GM12878 (cell line): ENCODE data around the gene PPP1R3G. TPM values are rescaled to one million over a fixed set of nuclear protein-coding genes. Genes with fewer than 3 reads are reported as not detected.

Experiments
- ATAC-seq: fragments of 200-7000 bp; cut with Tn5 transposase; 3 replicates; pipeline ENCODE4 v1.9.1; 2020; ENCODE audit warnings: mild to moderate bottlenecking, moderate library complexity
- BruUV-seq: library from RNA; stranded (reverse); fragments of 400-500 nt; replicated peaks from 2 replicates; lab custom pipeline; 2021; lab: Mats Ljungman, UMichigan
- CTCF ChIA-PET: fragments of 300-600 bp; sonication (Branson Sonifier 250); formaldehyde crosslinking; extraction: SDS; loops from one replicate; lab custom pipeline; 2021; ENCODE audit warnings: inconsistent platforms; lab: Yijun Ruan, JAX
- POLR2A ChIA-PET: fragments of 350-600 bp; formaldehyde crosslinking; extraction: SDS; loops from one replicate; lab custom pipeline; 2021; ENCODE audit warnings: inconsistent platforms; lab: Charles Lee
- RAD21 ChIA-PET: fragments of 300-600 bp; sonication (Branson Sonifier 250); formaldehyde crosslinking; loops from one replicate; lab custom pipeline; 2023; ENCODE audit warnings: antibody characterized with exemption; ENCODE audit not compliant: unreplicated experiment; lab: Charles Lee
- SMC1A ChIA-PET: fragments of 300-600 bp; sonication (Branson Sonifier 250); formaldehyde crosslinking; loops from one replicate; lab custom pipeline; 2023; ENCODE audit not compliant: unreplicated experiment, uncharacterized antibody; lab: Charles Lee
- DNase-seq: peaks from one replicate; pipeline ENCODE4 v3.0.0-alpha.2; 2011; ENCODE audit warnings: low read depth, low spot score
- FAIRE-seq: peaks from 3 replicates; lab custom pipeline; 2011; peaks lifted over from hg19 to GRCh38; lab: Jason Lieb, UNC
- H2AFZ ChIP-seq: 2 replicates; pipeline ENCODE4 v1.6.0; 2011; ENCODE audit warnings: low read depth, low read length, control low read depth; ENCODE audit not compliant: control insufficient read depth
- H3K27ac ChIP-seq: 2 replicates; pipeline ENCODE4 v1.5.1; 2011; ENCODE audit warnings: control low read depth; ENCODE audit not compliant: control insufficient read depth, insufficient read depth
- H3K27me3 ChIP-seq, 2 experiments: replicated peaks in 1 of 2; 2 replicates each; pipeline versions ENCODE4 v1.6.0 to v1.6.1; 2011; ENCODE audit warnings: low read length in 1 of 2; ENCODE audit not compliant: control insufficient read depth in 2 of 2, insufficient read depth in 2 of 2
- H3K36me3 ChIP-seq, 2 experiments: 2 replicates each; pipeline ENCODE4 v1.5.1; 2011; ENCODE audit warnings: low read length in 1 of 2; ENCODE audit not compliant: control insufficient read depth in 2 of 2, insufficient read depth in 2 of 2
- H3K4me1 ChIP-seq: 2 replicates; pipeline ENCODE4 v1.6.1; 2011; ENCODE audit warnings: mild to moderate bottlenecking, low read length, moderate library complexity, mixed read lengths; ENCODE audit not compliant: control insufficient read depth, insufficient read depth
- H3K4me2 ChIP-seq: 2 replicates; pipeline ENCODE4 v1.6.0; 2011; ENCODE audit warnings: control low read depth; ENCODE audit not compliant: control insufficient read depth, insufficient read depth
- H3K4me3 ChIP-seq: fragments of 200-600 bp; sonication (generic); 2 replicates; pipeline ENCODE4 v1.5.1; 2016
- H3K79me2 ChIP-seq: 2 replicates; pipeline ENCODE4 v1.6.0; 2011; ENCODE audit warnings: low read length; ENCODE audit not compliant: control insufficient read depth, insufficient read depth
- H3K9ac ChIP-seq: 2 replicates; pipeline ENCODE4 v1.8.0; 2011; ENCODE audit warnings: low read length, control low read depth, mixed read lengths; ENCODE audit not compliant: control insufficient read depth, insufficient read depth
- H3K9me3 ChIP-seq: replicated peaks from 3 replicates; pipeline ENCODE4 v1.5.1; 2011; ENCODE audit warnings: mild to moderate bottlenecking, low read length; ENCODE audit not compliant: control insufficient read depth, insufficient read depth
- H4K20me1 ChIP-seq: 2 replicates; pipeline ENCODE4 v1.6.0; 2011; ENCODE audit not compliant: control insufficient read depth, insufficient read depth
- CHD1 ChIP-seq: IDR thresholded peaks from 2 replicates; pipeline ENCODE4 v1.6.1; 2012; ENCODE audit warnings: low read depth, low read length, improper control_type of control experiment
- CREB1 ChIP-seq: IDR thresholded peaks from 2 replicates; pipeline ENCODE4 v1.6.1; 2012; ENCODE audit warnings: low read depth, mild to moderate bottlenecking, inconsistent platforms
- EED ChIP-seq: sonication (generic); IDR thresholded peaks from 2 replicates; pipeline ENCODE4 v1.6.1; 2016; ENCODE audit warnings: antibody characterized with exemption, low read depth
- EP300 ChIP-seq, 2 experiments: fragments of 150-350 bp in 1 of 2; IDR thresholded peaks; 2 replicates each; pipeline ENCODE4 v1.6.1; 2011 to 2012; ENCODE audit warnings: low read depth in 2 of 2, low read length in 2 of 2, borderline replicate concordance in 1 of 2, improper control_type of control experiment in 1 of 2, inconsistent platforms in 1 of 2; ENCODE audit not compliant: control insufficient read depth in 1 of 2
- HDAC6 ChIP-seq: fragments of 200-600 bp; sonication (generic); IDR thresholded peaks from one replicate; pipeline ENCODE4 v1.8.0; 2017; ENCODE audit warnings: antibody characterized with exemption; ENCODE audit not compliant: unreplicated experiment
- RAD51 ChIP-seq: fragments of 450-650 bp; IDR thresholded peaks from 2 replicates; pipeline ENCODE4 v1.6.1; 2016; ENCODE audit warnings: moderate library complexity, mild to moderate bottlenecking, inconsistent platforms
- RELA ChIP-seq: fragments of 450-650 bp; IDR thresholded peaks from 2 replicates; pipeline ENCODE4 v1.8.0; 2014; ENCODE audit warnings: borderline replicate concordance; ENCODE audit not compliant: partially characterized antibody
- SREBF1 ChIP-seq: IDR thresholded peaks from 2 replicates; pipeline ENCODE4 v1.6.1; 2012; ENCODE audit warnings: mild to moderate bottlenecking, low read length
- WGBS: methylation state at CpG from one replicate; pipeline ENCODE4 v1.1.6; 2016; ENCODE audit warnings: low lambda C conversion rate; ENCODE audit not compliant: insufficient replicate concordance, insufficient coverage; ENCODE audit errors: missing lambda C conversion rate; 5-methylcytosine and 5-hydroxymethylcytosine counted together
- in situ Hi-C: fragments of 300-500 bp; cut with MboI; formaldehyde crosslinking; loops from 9 replicates; pipeline ENCODE4 v1.14.3; 2018; ENCODE audit warnings: mixed read lengths
- intact Hi-C: fragments of 100-400 bp; cut with micrococcal nuclease; formaldehyde crosslinking; loops from one replicate; pipeline ENCODE4 v1.14.2; 2022; ENCODE audit not compliant: unreplicated experiment
- polyA plus RNA-seq, 11 experiments: library from polyadenylated mRNA; depleted of rRNA in 4 of 11; unstranded in 6 of 11; stranded (reverse) in 5 of 11; fragments of >200 nt; fragmentation: Nextera tagmentation in 4 of 11; fragmentation: Illumina TruSeq in 1 of 11; extraction: Ambion mirVana in 4 of 11; extraction: Trizol in 1 of 11; gene quantifications; 1 replicate in 1 of 11; 2 replicates in 10 of 11; pipeline versions ENCODE4 v1.2.1 to v1.2.3, GENCODE V29; 2011 to 2016; ENCODE audit warnings: inconsistent platforms in 2 of 11, missing spikeins in 2 of 11, low read depth in 1 of 11
- total RNA-seq, 4 experiments: library from RNA; depleted of rRNA in 3 of 4; stranded (reverse); fragments of >200 nt in 3 of 4; fragmentation: Illumina TruSeq in 1 of 4; extraction: Trizol in 1 of 4; gene quantifications; 2 replicates each; pipeline versions ENCODE4 v1.2.1 to v1.2.3, GENCODE V29; 2013 to 2021
- TF ChIP-seq, protein P1 (sequence below): fragments of 450-650 bp; IDR thresholded peaks from 2 replicates; pipeline ENCODE4 v1.6.1; 2017; ENCODE audit warnings: antibody characterized with exemption, mild to moderate bottlenecking, moderate library complexity

Gene PPP1R3G
- total and polyA plus RNA-seq, 10 of the 15 experiments (the other 5 are each of a cell fraction or from before 2014, with no cell fraction given): 0.01 to 0.10 (median 0.04) TPM; not detected in 4

DNA sequence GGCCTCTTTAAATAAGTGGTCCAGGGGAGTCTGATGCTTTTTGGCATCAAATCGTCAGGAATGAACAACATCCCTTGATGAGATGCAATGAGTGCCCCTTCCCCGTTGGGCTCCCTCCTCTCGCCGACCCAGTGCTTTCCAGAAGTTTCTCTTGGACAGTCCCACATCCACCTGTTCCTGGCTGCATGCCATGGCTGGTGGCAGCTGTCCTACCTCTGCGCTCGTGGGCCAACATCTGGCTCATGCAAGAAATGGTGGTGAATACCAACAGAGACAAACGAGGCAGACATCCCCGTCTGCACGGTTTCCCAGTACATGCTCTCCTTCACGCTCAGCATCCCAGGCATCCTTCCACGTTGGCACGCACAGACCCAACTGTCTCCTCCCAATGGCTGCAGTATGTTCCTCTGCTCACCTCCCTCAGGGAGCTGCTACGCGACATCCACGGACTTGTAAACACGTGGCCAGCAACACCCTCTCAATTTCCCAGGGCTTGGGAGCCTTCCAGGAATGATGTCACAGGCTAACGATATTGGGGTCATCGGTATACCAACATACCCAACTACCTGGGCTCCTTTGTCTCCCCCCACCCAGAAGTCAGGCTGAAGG lies 37.5 kb downstream of the PPP1R3G start:
- intact Hi-C loops: no loop called here
- no peak for TF ChIP-seq RELA
- no peak for TF ChIP-seq RAD51
- no peak for TF ChIP-seq HDAC6
- no peak for TF ChIP-seq CREB1
- TF ChIP-seq, protein P1, sequence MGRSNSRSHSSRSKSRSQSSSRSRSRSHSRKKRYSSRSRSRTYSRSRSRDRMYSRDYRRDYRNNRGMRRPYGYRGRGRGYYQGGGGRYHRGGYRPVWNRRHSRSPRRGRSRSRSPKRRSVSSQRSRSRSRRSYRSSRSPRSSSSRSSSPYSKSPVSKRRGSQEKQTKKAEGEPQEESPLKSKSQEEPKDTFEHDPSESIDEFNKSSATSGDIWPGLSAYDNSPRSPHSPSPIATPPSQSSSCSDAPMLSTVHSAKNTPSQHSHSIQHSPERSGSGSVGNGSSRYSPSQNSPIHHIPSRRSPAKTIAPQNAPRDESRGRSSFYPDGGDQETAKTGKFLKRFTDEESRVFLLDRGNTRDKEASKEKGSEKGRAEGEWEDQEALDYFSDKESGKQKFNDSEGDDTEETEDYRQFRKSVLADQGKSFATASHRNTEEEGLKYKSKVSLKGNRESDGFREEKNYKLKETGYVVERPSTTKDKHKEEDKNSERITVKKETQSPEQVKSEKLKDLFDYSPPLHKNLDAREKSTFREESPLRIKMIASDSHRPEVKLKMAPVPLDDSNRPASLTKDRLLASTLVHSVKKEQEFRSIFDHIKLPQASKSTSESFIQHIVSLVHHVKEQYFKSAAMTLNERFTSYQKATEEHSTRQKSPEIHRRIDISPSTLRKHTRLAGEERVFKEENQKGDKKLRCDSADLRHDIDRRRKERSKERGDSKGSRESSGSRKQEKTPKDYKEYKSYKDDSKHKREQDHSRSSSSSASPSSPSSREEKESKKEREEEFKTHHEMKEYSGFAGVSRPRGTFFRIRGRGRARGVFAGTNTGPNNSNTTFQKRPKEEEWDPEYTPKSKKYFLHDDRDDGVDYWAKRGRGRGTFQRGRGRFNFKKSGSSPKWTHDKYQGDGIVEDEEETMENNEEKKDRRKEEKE: no peak
- TF ChIP-seq CHD1: no peak
- no peak for TF ChIP-seq EED
- TF ChIP-seq SREBF1: no peak
- no peak for TF ChIP-seq EP300 (IDR thresholded peaks at IDR 0.05; ENCODE audit: borderline replicate concordance in 1 of 2, control insufficient read depth in 1 of 2, low read depth in 2 of 2, low read length in 2 of 2)
- TF ChIP-seq, all 136 proteins: peak for 0
- POLR2A ChIA-PET: no interaction called here
- Histone ChIP-seq H3K36me3 (no peaks in the 10 kb centered on the region), H3K9ac (no peak overlapping the region), H3K27ac (no peak overlapping the region), H3K79me2 (no peaks in the 10 kb centered on the region), H3K4me3 (no peak overlapping the region), H3K9me3 (no peaks in the 10 kb centered on the region), H2AFZ (no peak overlapping the region), H4K20me1 (no peaks in the 10 kb centered on the region), H3K27me3 (no peaks in the 10 kb centered on the region), H3K4me2 (no peak overlapping the region), H3K4me1 (no peaks in the 10 kb centered on the region)
- ATAC-seq: no peak
- SMC1A ChIA-PET: no interaction called here
- BruUV-seq: no TSS peak
- WGBS: 87% methylated on average over 18 of the region's 18 CpGs
- in situ Hi-C loops: no loop called here
- RAD21 ChIA-PET: no interaction called here
- no peak for FAIRE-seq
- no peak for DNase-seq
- CTCF ChIA-PET: no interaction called here
